ENCODE data around the gene COL16A1.

GRCh38 chr1:31670593-31670964 lies 33.2 kb downstream of the COL16A1 start:
- TF ChIP-seq, protein P1, sequence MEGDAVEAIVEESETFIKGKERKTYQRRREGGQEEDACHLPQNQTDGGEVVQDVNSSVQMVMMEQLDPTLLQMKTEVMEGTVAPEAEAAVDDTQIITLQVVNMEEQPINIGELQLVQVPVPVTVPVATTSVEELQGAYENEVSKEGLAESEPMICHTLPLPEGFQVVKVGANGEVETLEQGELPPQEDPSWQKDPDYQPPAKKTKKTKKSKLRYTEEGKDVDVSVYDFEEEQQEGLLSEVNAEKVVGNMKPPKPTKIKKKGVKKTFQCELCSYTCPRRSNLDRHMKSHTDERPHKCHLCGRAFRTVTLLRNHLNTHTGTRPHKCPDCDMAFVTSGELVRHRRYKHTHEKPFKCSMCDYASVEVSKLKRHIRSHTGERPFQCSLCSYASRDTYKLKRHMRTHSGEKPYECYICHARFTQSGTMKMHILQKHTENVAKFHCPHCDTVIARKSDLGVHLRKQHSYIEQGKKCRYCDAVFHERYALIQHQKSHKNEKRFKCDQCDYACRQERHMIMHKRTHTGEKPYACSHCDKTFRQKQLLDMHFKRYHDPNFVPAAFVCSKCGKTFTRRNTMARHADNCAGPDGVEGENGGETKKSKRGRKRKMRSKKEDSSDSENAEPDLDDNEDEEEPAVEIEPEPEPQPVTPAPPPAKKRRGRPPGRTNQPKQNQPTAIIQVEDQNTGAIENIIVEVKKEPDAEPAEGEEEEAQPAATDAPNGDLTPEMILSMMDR (IDR thresholded peaks at IDR 0.05), result no peak
- no peak for TF ChIP-seq POLR2A (IDR thresholded peaks at IDR 0.05)
